ENCODE data around the gene OSBPL9. TPM values are rescaled to one million over a fixed set of nuclear protein-coding genes. Genes with fewer than 3 reads are reported as not detected.
"Not testable (repeated sequence)": the region's sequence is repeated elsewhere in the genome, so short reads cannot be mapped to it uniquely, and the experiment has no call there.

OSBPL9 gene
- total RNA-seq, 1 experiment from 2014 or later, result 169 TPM

DNA sequence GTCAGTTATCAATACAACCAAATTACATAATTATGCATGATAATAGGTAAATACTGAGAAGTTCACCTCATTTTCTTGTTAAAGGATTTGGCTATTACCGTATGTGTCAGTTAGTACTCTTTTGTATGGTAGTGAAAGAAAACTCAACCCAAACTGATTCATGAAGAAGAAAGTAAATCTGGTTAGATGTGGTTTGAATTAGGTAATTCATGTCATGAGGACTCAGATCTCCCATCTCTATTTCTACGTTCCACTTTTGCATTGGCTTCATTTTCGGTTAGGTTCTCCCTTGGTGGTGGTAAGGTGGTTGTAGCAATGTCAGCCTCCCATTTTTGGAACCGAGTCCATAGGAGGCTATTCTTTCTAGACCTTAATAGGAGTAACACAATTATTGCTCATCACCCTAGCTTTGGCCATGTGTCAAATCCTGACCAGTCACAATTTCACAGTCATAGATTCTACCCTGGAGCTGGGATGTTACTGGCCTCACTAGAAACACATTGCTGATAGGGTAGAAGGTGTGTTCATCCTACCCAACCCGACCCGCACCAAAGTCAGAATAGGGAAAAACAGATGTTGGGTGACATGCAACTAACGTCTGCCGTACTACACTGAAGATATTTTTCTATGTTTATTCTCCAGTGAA is 97.6 kb downstream of the OSBPL9 start:
- DNase-seq (ENCODE audit: low read depth, low spot score), result no peak
- in situ Hi-C loops (cut with HindIII; ENCODE audit: low pct_unique_long_range_greater_than_20kb, low sequenced_read_pairs), result no loop called here

GRCh38 chr1:51715369-51715768 is 98.5 kb downstream of the OSBPL9 start:
- DNase-seq (ENCODE audit: low read depth, low spot score), result no peak
- in situ Hi-C loops (cut with HindIII; ENCODE audit: low pct_unique_long_range_greater_than_20kb, low sequenced_read_pairs), result no loop called here

DNA sequence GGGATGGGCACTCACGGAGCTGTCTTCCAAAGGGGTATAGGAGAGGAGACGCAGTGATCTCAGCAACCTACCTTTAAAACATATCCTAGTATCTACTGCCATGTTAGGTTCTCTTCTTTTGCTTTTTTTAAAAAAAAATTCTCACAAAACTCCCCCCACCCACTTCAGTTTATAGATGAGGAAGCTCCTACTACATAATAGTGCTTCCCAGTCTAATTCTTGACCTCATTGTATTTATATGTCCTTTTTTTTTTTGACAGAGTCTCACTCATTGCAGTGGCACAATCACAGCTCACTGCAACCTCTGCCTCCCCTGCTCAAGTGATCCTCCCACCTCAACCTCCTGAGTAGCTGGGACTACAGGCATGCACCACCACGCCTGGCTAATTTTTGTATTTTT is 99.9 kb downstream of the OSBPL9 start:
- DNase-seq (ENCODE audit: low read depth, low spot score), result no peak
- in situ Hi-C loops (cut with HindIII; ENCODE audit: low pct_unique_long_range_greater_than_20kb, low sequenced_read_pairs), result no loop called here

DNA sequence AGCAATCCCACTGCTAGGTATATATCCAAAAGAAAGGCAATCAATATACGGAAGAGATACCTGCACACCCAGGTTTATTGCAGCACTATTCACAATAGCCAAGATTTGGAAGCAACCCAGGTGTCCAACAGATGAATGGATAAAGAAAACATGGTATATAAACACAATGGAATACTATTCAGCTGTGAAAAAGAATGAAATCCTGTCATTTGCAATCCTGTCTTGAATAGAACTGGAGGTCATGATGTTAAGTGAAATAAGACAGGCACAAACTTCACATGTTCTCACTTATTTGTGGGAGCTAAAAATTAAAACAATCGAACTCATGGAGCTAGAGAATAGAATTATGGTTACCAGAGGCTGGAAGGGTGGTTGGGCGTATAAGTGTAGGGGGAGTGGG is 101.0 kb downstream of the OSBPL9 start:
- in situ Hi-C loops (cut with HindIII; ENCODE audit: low pct_unique_long_range_greater_than_20kb, low sequenced_read_pairs), result no loop called here
- DNase-seq (ENCODE audit: low read depth, low spot score), result no peak

- no peak for DNase-seq (ENCODE audit: low read depth, low spot score)
- in situ Hi-C loops (cut with HindIII; ENCODE audit: low pct_unique_long_range_greater_than_20kb, low sequenced_read_pairs), result no loop called here
These were observed 102.3 kb downstream of the OSBPL9 start for GRCh38 chr1:51719146-51719545.

- in situ Hi-C loops (cut with HindIII; ENCODE audit: low pct_unique_long_range_greater_than_20kb, low sequenced_read_pairs), result no loop called here
- no peak for DNase-seq (ENCODE audit: low read depth, low spot score)
These were observed 107.9 kb downstream of the OSBPL9 start for GRCh38 chr1:51724797-51725196.

DNA sequence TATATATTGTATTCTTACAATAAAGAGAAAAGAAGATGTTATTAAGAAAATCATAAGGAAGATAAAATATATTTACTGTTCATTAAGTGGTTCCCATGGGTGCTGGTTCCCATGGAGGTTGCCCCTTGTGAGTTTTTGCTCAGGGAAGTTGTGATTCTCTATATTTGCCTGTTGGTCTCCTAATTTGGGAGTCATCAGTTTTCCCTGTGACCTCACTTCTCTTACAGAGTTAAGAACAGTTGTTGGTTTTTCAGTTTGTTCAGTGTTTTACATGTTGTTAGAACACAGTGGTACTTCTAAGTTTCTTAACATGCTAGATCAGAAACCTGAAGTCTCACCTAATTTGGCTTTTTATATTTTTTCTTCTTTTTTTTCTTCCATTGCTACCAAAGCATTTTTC is 109.2 kb downstream of the OSBPL9 start:
- no peak for DNase-seq (ENCODE audit: low read depth, low spot score)
- in situ Hi-C loops (cut with HindIII; ENCODE audit: low pct_unique_long_range_greater_than_20kb, low sequenced_read_pairs), result no loop called here

DNA sequence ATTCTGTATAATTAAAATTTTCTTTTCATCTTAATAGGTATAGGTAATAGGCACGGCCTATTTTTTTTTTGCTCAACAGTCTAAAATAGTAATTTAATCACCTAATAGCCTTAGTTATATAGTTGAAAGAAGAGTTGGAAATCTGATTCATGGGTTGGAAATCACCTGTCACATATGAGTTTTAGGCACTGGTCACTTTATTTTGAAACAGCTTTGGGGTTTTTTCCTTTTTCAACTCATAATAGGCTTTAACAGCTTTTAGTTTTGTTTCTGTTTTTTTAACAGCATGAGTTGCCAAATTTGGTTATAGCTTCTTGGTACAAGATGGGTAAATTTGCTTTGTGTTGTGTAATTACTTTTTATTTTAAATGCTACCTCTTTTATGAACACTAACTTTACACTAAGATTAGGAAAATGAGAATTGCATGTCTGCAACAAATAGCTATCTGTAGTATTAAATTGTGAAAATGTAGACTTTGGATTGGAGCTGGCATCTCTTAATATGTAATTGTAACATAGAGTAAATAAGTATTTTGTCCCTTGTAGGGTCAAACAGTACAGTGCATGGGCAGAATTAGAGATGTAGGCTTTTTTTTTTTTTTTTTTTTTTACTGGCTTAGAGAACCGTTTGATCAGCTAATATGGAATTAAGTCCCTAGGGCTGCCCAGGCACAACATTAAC is 109.8 kb downstream of the OSBPL9 start:
- no peak for DNase-seq (ENCODE audit: low read depth, low spot score)
- in situ Hi-C loops (cut with HindIII; ENCODE audit: low pct_unique_long_range_greater_than_20kb, low sequenced_read_pairs), result no loop called here

DNA sequence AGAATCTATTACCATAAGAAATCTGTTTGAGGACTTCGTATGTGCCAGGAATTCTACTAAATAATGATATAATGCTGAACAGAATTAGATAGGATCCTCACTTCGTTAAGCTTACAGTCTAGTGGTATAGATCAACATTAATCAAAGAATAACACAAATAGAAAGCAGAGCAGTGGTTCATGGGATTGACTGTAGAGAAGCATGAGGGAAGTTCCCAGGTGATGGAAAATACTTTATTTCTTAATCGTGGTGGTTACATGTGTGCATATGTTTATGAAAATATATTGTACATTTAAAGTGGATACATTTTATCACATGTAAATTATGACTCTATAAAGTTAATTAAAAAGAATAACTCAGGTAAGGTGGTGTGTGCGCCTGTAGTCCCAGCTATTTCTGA is 110.5 kb downstream of the OSBPL9 start:
- no peak for DNase-seq (ENCODE audit: low read depth, low spot score)
- in situ Hi-C loops (cut with HindIII; ENCODE audit: low pct_unique_long_range_greater_than_20kb, low sequenced_read_pairs), result no loop called here

DNA sequence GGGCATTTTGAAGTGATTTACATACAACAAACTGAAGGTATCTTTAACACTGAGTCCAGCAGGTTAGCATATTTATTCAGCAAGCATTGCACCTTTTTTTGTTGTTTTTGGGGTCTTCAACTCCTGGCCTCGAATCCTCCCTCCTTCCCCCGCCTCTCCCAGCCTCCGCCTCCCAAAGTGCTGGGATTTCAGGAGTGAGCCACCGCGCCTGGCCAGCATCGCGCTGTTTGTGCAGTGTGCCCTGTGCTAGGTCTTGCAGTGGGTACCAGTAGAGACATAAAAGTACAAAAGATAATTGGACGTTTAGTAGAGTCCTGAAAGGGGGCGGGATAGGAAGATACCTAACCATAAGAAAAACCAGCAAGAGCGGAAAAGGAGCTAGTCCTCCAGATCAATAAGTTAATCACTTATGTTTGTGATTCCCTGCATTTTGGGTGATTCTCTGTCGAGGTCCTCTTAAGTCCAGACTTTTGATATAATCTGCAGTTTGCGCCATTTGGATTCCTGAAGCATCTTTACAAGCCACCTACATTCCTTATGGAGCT is 111.8 kb downstream of the OSBPL9 start:
- no peak for DNase-seq (ENCODE audit: low read depth, low spot score)
- in situ Hi-C loops (cut with HindIII; ENCODE audit: low pct_unique_long_range_greater_than_20kb, low sequenced_read_pairs), result no loop called here

DNA sequence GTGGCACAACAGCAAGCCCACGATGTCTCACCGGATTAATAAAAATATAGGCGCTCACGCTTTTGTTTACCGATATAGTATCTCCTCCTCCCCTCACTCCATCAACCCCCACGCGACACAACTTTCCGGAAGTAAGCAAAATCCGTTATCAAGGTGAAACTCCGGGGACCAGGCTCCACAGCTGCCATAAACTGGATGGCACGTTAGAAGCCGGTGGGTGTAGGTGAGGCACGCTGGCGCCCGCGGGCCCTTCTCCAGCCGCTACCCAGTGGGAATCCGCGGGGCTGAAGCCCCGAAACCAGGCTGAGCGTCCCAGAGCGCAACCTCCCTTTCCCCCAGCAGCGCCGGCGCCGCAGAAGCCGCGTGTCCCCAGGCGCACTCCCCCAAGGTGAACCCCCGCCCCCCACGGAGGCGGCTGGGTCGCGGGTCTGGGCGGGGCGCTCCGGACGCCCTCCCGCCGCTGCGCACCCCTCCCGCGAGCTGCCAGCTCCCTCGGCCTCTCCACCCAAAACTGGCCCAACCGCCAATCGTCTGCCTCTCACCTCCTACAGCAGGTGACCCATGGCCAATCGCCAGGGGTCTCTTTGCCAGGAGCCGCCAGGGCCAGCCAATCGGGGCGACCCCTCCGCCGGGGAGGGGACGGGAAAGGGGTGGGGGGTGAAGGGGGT is 112.4 kb downstream of the OSBPL9 start:
- peak; percentile 95 for DNase-seq (ENCODE audit: low read depth, low spot score)
- in situ Hi-C loops (cut with HindIII; ENCODE audit: low pct_unique_long_range_greater_than_20kb, low sequenced_read_pairs), result no loop called here

DNA sequence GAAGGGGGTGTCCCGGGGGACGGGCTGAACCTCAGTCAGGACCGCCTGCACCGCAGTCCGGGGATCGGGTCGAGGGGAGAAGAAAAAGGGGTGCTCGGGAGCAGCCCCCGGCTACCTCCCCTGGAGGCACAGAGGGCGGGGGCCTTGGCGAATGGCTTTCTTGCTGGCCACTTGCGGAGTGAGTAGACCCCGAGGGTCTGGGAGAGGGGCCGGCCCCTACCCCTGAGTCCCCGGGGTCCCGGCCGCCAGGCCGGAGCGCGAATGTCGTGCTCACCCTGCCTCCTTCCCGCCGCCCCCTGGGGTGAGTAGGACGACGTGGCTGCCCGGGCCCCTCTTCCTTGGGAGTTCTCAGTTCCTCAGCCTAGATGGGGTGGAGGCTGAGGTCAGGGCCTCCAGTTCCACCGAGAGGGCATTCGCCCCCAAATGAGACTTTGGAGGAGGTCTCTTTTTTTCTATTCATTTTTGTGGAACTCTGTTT is 113.0 kb downstream of the OSBPL9 start:
- DNase-seq (ENCODE audit: low read depth, low spot score), result peak; percentile 37
- in situ Hi-C loops (cut with HindIII; ENCODE audit: low pct_unique_long_range_greater_than_20kb, low sequenced_read_pairs), result no loop called here

GRCh38 chr1:51731998-51732397 is 115.1 kb downstream of the OSBPL9 start:
- in situ Hi-C loops (cut with HindIII; ENCODE audit: low pct_unique_long_range_greater_than_20kb, low sequenced_read_pairs), result no loop called here
- peak; percentile 71 for DNase-seq (ENCODE audit: low read depth, low spot score)

- in situ Hi-C loops (cut with HindIII; ENCODE audit: low pct_unique_long_range_greater_than_20kb, low sequenced_read_pairs), result no loop called here
- DNase-seq (ENCODE audit: low read depth, low spot score), result no peak
These were observed 116.0 kb downstream of the OSBPL9 start for GRCh38 chr1:51732701-51733425.

DNA sequence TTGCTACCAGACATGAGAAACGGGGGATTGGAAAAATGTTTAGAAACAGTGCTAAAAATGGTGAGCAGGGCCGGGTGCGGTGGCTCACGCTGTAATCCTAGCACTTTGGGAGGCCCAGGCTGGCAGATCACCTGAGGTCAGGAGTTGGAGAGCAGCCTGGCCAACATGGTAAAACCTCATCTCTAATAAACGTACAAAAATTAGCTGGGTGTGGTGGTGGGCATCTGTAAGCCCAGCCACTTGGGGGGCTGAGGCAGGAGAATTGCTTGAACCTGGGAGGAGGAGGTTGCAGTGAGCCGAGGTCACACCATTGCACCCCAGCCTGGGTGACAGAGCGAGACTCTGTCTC is 116.5 kb downstream of the OSBPL9 start:
- in situ Hi-C loops (cut with HindIII; ENCODE audit: low pct_unique_long_range_greater_than_20kb, low sequenced_read_pairs), result not testable (repeated sequence)

DNA sequence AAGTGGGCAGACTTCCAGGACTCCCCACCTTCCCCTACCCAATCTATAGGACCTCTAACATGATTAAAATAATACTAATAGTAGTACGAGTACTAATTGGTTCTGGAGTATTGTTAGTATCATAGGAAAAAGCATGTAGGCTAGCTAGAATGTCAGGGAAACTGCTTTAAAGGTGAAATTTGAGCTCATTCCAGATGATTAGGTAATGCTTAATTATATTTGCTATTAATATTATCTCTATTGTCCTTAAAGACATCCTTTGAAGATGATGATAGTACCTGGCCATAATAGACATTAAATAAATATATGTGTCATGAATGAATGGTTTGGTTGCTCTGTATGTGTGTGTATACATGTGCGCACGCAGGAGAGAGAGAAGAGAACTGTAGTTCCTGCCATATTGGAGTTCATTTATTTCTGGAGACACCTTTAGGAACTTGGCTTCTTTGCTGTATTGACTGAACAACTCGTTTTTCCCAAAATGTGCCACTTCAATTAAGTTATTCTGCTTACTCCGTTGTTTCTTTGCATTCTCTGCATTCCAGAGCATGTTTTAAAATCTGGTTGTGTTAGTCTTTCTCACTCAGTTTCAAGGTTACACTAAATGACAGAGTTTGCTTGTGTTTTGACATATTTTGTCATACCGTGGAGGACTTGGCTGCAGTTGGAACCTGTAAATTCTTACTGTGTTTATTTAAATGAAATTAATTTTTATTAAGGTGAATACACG is 117.1 kb downstream of the OSBPL9 start:
- in situ Hi-C loops (cut with HindIII; ENCODE audit: low pct_unique_long_range_greater_than_20kb, low sequenced_read_pairs), result no loop called here
- DNase-seq (ENCODE audit: low read depth, low spot score), result no peak

More for the DNA sequence above, 116.5 kb downstream of the OSBPL9 start:
- not testable (repeated sequence) for DNase-seq (ENCODE audit: low read depth, low spot score)

DNA sequence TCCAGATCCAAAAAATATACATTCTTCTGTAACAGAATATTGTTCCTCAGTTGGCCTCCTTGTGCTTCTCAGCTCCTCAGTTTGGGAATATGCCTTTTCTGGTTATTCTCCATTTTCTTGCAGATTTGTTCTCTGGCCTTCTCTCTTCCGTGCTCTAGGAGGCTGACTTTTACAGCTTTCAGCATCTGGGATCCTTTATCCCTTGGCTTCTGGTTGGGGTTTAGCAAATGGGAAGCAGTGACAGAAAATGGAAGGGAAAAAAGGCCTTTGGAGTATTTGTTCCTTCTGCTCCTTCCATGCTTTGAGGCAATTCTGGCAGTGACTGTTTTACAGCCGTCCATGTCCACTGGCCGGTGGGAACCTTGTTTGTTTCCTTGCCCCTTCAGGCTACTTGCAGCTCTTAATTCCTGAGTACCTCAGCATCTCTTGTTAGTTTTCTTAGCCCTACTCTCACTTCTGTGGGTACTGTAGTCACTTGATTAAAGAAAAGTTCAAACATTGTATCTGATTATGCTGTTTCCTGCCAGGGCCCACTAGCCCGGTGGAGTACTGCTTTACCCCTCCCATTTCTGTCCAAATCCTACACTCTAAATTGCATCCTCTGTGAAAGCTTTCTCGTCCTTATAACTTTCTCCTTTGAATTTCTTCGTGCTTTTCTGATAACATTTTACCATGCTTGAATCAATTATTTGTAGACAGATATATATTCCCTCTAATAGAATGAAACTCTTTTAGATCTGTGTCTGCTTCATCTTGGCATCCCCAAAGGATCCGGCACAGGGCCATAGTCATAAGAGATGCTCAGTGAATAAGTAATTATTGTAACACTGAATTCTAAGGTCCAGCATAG is 118.2 kb downstream of the OSBPL9 start:
- DNase-seq (ENCODE audit: low read depth, low spot score), result no peak
- in situ Hi-C loops (cut with HindIII; ENCODE audit: low pct_unique_long_range_greater_than_20kb, low sequenced_read_pairs), result no loop called here
